ENCODE results near the gene PCDH17.

PCDH17 gene

DNA sequence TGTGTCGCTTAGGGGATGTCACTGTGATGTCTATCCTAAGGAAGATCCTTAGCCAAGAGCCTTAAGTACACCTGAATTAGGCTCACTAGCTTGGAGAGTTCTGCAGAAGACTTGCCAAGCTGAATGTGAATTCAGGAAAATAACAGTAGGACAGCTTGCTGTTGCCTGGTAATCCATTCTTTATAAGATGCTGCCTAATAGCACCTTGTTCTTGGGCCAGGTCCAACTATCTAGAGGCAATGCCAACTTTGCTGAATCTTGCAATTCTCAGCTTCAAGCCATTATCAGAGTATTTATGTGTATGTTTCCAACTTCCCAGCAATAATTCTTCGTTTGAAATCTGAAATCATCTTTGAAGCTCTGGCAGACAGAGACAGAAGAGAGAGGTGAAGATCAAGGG, 102.8 kb downstream of the PCDH17 start:
- Histone ChIP-seq H3K36me3 (ENCODE audit: insufficient read depth, low read length) (no peaks in the 10 kb centered on the region), H3K4me3 (ENCODE audit: low read depth in 1 of 2, low read length in 2 of 2) (no peak overlapping the region), H3K4me1 (ENCODE audit: insufficient read depth, low read length) (no peaks in the 10 kb centered on the region), H3K9ac (ENCODE audit: low read depth, low read length) (no peak overlapping the region), H3K79me2 (ENCODE audit: insufficient read depth, low read length) (no peaks in the 10 kb centered on the region), H2AFZ (ENCODE audit: low read depth, low read length) (no peak overlapping the region), H3K9me3 (ENCODE audit: insufficient read depth, low read length, severe bottlenecking) (no peaks in the 10 kb centered on the region), H4K20me1 (ENCODE audit: insufficient read depth, low read length) (no peaks in the 10 kb centered on the region), H3K27ac (ENCODE audit: low read length) (no peak overlapping the region), H3K27me3 (ENCODE audit: insufficient read depth, low read length, poor library complexity) (no peaks in the 10 kb centered on the region), H3K4me2 (ENCODE audit: insufficient read depth, low read length) (no peak overlapping the region)
- no peak for ATAC-seq (ENCODE audit: insufficient read depth, low read depth)
- no peak for DNase-seq
- TF ChIP-seq EZH2 (IDR thresholded peaks at IDR 0.05; ENCODE audit: borderline replicate concordance, low read depth, low read length, severe bottlenecking), result no peak

DNA sequence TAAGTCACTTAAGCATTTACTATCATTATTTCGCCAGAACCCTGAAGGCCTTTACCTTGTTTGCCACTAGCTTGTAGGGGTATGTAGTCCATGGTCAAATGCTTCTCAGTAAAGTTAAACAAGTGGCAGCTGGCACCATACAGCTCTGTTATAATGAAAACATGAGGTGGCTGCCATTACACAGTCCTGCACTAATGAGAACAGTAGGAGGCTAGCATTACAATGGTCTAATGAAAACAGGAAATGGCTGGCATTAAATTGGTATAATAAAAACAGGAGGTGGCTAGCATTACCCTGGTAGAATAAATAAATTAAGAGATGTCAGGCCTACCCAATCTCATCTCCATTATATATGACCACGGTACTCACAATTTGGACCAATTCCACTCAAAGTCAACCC, 107.5 kb downstream of the PCDH17 start:
- no peak for TF ChIP-seq EZH2 (IDR thresholded peaks at IDR 0.05; ENCODE audit: borderline replicate concordance, low read depth, low read length, severe bottlenecking)
- Histone ChIP-seq H3K79me2 (ENCODE audit: insufficient read depth, low read length) (no peaks in the 10 kb centered on the region), H3K36me3 (ENCODE audit: insufficient read depth, low read length) (no peaks in the 10 kb centered on the region), H3K4me3 (ENCODE audit: low read depth in 1 of 2, low read length in 2 of 2) (no peak overlapping the region), H4K20me1 (ENCODE audit: insufficient read depth, low read length) (no peaks in the 10 kb centered on the region), H3K4me2 (ENCODE audit: insufficient read depth, low read length) (no peak overlapping the region), H3K27ac (ENCODE audit: low read length) (no peak overlapping the region), H3K27me3 (ENCODE audit: insufficient read depth, low read length, poor library complexity) (no peaks in the 10 kb centered on the region), H3K4me1 (ENCODE audit: insufficient read depth, low read length) (no peaks in the 10 kb centered on the region), H3K9ac (ENCODE audit: low read depth, low read length) (no peak overlapping the region), H3K9me3 (ENCODE audit: insufficient read depth, low read length, severe bottlenecking) (no peaks in the 10 kb centered on the region), H2AFZ (ENCODE audit: low read depth, low read length) (no peak overlapping the region)
- DNase-seq (no peak), ATAC-seq (ENCODE audit: insufficient read depth, low read depth) (no peak)

DNA sequence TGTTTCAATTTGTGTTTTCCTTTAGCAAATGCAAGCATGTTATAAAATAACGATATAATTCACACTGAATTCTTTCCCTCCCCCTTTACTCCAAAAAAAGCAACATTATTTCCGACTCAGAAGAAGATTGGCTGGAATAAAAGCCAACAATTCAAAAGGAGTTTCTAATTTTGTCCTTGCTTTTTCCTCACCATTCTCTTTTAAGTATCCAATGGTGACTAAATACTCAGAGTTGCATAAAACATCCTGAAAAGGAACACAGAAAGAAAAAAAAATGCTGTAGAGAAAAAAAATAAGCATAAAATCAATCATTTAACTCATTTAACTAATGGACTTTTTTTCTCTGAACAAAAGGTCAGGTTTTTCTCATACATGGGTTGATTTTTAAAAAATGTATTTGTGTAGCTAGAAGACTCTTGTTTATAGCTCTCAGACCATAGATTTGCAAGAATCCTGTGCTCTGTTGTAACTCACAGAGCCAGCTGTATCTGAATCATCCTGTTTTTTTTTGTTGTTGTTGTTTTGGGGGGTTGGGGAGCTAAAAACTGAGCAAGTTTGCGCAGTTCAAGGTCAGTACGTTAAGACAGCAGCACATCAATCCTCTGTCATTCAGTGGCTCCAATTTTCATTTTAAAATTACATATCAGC, 108.1 kb downstream of the PCDH17 start:
- Histone ChIP-seq H3K36me3 (ENCODE audit: insufficient read depth, low read length) (no peaks in the 10 kb centered on the region), H4K20me1 (ENCODE audit: insufficient read depth, low read length) (no peaks in the 10 kb centered on the region), H3K4me1 (ENCODE audit: insufficient read depth, low read length) (no peaks in the 10 kb centered on the region), H2AFZ (ENCODE audit: low read depth, low read length) (no peak overlapping the region), H3K27ac (ENCODE audit: low read length) (no peak overlapping the region), H3K9ac (ENCODE audit: low read depth, low read length) (no peak overlapping the region), H3K4me2 (ENCODE audit: insufficient read depth, low read length) (no peak overlapping the region), H3K9me3 (ENCODE audit: insufficient read depth, low read length, severe bottlenecking) (no peaks in the 10 kb centered on the region), H3K4me3 (ENCODE audit: low read depth in 1 of 2, low read length in 2 of 2) (no peak overlapping the region), H3K27me3 (ENCODE audit: insufficient read depth, low read length, poor library complexity) (no peaks in the 10 kb centered on the region), H3K79me2 (ENCODE audit: insufficient read depth, low read length) (no peaks in the 10 kb centered on the region)
- no peak for DNase-seq
- TF ChIP-seq, protein P1, sequence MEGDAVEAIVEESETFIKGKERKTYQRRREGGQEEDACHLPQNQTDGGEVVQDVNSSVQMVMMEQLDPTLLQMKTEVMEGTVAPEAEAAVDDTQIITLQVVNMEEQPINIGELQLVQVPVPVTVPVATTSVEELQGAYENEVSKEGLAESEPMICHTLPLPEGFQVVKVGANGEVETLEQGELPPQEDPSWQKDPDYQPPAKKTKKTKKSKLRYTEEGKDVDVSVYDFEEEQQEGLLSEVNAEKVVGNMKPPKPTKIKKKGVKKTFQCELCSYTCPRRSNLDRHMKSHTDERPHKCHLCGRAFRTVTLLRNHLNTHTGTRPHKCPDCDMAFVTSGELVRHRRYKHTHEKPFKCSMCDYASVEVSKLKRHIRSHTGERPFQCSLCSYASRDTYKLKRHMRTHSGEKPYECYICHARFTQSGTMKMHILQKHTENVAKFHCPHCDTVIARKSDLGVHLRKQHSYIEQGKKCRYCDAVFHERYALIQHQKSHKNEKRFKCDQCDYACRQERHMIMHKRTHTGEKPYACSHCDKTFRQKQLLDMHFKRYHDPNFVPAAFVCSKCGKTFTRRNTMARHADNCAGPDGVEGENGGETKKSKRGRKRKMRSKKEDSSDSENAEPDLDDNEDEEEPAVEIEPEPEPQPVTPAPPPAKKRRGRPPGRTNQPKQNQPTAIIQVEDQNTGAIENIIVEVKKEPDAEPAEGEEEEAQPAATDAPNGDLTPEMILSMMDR (IDR thresholded peaks at IDR 0.05; ENCODE audit: borderline replicate concordance, extremely low read depth, low read length, poor library complexity, severe bottlenecking), result no peak
- TF ChIP-seq EZH2 (IDR thresholded peaks at IDR 0.05; ENCODE audit: borderline replicate concordance, low read depth, low read length, severe bottlenecking), result no peak
- no peak for ATAC-seq (ENCODE audit: insufficient read depth, low read depth)

DNA sequence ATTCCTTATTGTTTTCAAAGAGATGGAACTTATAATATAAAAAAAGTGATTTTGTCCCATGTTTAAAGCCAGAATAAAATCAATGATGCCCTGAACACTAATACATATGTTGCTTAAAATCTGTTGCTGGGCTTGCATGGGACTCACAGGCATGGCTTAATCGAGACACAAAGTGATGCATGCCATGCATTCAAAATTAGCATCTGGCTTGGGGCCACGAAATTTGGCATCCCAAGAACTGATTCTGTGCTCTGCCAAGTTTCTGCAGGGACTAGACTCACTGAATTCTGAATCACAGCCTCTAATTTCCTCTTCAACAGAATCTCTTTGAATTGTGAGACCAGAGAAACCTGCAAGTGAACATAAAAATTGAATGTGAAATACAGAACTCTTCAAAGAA, 109.2 kb downstream of the PCDH17 start:
- Histone ChIP-seq H3K27me3 (ENCODE audit: insufficient read depth, low read length, poor library complexity) (no peaks in the 10 kb centered on the region), H3K27ac (ENCODE audit: low read length) (no peak overlapping the region), H4K20me1 (ENCODE audit: insufficient read depth, low read length) (no peaks in the 10 kb centered on the region), H3K36me3 (ENCODE audit: insufficient read depth, low read length) (no peaks in the 10 kb centered on the region), H3K4me2 (ENCODE audit: insufficient read depth, low read length) (no peak overlapping the region), H3K9me3 (ENCODE audit: insufficient read depth, low read length, severe bottlenecking) (no peaks in the 10 kb centered on the region), H3K4me1 (ENCODE audit: insufficient read depth, low read length) (no peaks in the 10 kb centered on the region), H3K4me3 (ENCODE audit: low read depth in 1 of 2, low read length in 2 of 2) (no peak overlapping the region), H2AFZ (ENCODE audit: low read depth, low read length) (no peak overlapping the region), H3K79me2 (ENCODE audit: insufficient read depth, low read length) (no peaks in the 10 kb centered on the region), H3K9ac (ENCODE audit: low read depth, low read length) (no peak overlapping the region)
- ATAC-seq (ENCODE audit: insufficient read depth, low read depth) (no peak), DNase-seq (no peak)
- TF ChIP-seq EZH2 (IDR thresholded peaks at IDR 0.05; ENCODE audit: borderline replicate concordance, low read depth, low read length, severe bottlenecking), result no peak
- TF ChIP-seq, protein P1 (IDR thresholded peaks at IDR 0.05; ENCODE audit: borderline replicate concordance, extremely low read depth, low read length, poor library complexity, severe bottlenecking), result no peak
